ENCODE measurements around the gene SH3RF3.
A peak's percentile ranks its signal among the peaks of the same experiment; 100 is the strongest.

Gene SH3RF3

GRCh38 chr2:109222422-109222821 lies 93.4 kb downstream of the SH3RF3 start:
- peak; percentile 36 for DNase-seq

GRCh38 chr2:109222825-109223471 lies 93.9 kb downstream of the SH3RF3 start:
- peak; percentile 44 for DNase-seq

GRCh38 chr2:109223490-109223889 lies 94.5 kb downstream of the SH3RF3 start:
- DNase-seq = peak; percentile 16

GRCh38 chr2:109224341-109224740 lies 95.3 kb downstream of the SH3RF3 start:
- DNase-seq = peak; percentile 28

GRCh38 chr2:109225170-109225782 lies 96.3 kb downstream of the SH3RF3 start:
- DNase-seq = peak; percentile 25

GRCh38 chr2:109226128-109226527 lies 97.1 kb downstream of the SH3RF3 start:
- DNase-seq = peak; percentile 12

- peak; percentile 28 for DNase-seq
Measured at GRCh38 chr2:109226622-109227021, 97.6 kb downstream of the SH3RF3 start.

- DNase-seq = no peak
Measured at GRCh38 chr2:109229094-109229675, 100.2 kb downstream of the SH3RF3 start.

- DNase-seq = no peak
Measured at GRCh38 chr2:109230941-109231420, 102.0 kb downstream of the SH3RF3 start.

- DNase-seq = no peak
Measured at GRCh38 chr2:109231428-109231827, 102.4 kb downstream of the SH3RF3 start.

- no peak for DNase-seq
Measured at GRCh38 chr2:109231996-109232705, 103.1 kb downstream of the SH3RF3 start.

- DNase-seq = no peak
Measured at GRCh38 chr2:109232909-109233308, 103.9 kb downstream of the SH3RF3 start.

- DNase-seq = no peak
Measured at GRCh38 chr2:109233643-109234042, 104.6 kb downstream of the SH3RF3 start.

GRCh38 chr2:109234355-109234754 lies 105.3 kb downstream of the SH3RF3 start:
- DNase-seq = no peak

GRCh38 chr2:109236147-109236546 lies 107.1 kb downstream of the SH3RF3 start:
- no peak for DNase-seq

GRCh38 chr2:109237792-109238191 lies 108.8 kb downstream of the SH3RF3 start:
- no peak for DNase-seq

- DNase-seq = no peak
Measured at GRCh38 chr2:109238580-109238979, 109.6 kb downstream of the SH3RF3 start.

GRCh38 chr2:109239720-109240119 lies 110.7 kb downstream of the SH3RF3 start:
- no peak for DNase-seq

- no peak for DNase-seq
Measured at GRCh38 chr2:109242210-109242653, 113.2 kb downstream of the SH3RF3 start.

GRCh38 chr2:109242654-109243331 lies 113.8 kb downstream of the SH3RF3 start:
- DNase-seq = no peak

- peak; percentile 16 for DNase-seq
Measured at GRCh38 chr2:109243526-109244303, 114.7 kb downstream of the SH3RF3 start.

- DNase-seq = no peak
Measured at GRCh38 chr2:109244304-109244582, 115.2 kb downstream of the SH3RF3 start.
